GM19463 (cell line): Measurements from ENCODE around the gene NCSTN.
"Not testable (repeated sequence)": the region's sequence is repeated elsewhere in the genome, so short reads cannot be mapped to it uniquely, and the experiment has no call there.

Experiments used
- ATAC-seq: cut with Tn5 transposase; IDR thresholded peaks from one replicate; pipeline ENCODE4 v1.9.1; 2021; ENCODE audit warnings: mild to moderate bottlenecking, moderate library complexity; ENCODE audit not compliant: unreplicated experiment

NCSTN gene

DNA sequence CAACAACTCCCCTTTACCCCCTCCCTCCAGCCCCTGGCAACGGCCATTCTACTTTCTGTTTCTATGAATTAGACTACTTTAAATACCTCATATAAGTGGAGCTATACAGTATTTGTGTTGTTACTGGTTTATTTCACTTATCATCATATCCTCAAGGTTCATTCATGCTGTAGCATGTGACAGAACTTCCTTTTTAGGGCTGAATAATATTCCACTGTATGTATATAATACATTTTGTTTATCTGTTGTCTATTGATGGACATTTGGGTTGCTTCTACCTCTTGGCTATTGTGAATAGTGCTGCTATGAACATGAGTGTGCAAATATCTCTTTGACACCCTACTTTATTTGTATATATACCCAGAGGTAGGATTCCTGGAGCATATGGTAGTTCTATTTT lies 25.9 kb downstream of the NCSTN start:
- ATAC-seq: no peak

DNA sequence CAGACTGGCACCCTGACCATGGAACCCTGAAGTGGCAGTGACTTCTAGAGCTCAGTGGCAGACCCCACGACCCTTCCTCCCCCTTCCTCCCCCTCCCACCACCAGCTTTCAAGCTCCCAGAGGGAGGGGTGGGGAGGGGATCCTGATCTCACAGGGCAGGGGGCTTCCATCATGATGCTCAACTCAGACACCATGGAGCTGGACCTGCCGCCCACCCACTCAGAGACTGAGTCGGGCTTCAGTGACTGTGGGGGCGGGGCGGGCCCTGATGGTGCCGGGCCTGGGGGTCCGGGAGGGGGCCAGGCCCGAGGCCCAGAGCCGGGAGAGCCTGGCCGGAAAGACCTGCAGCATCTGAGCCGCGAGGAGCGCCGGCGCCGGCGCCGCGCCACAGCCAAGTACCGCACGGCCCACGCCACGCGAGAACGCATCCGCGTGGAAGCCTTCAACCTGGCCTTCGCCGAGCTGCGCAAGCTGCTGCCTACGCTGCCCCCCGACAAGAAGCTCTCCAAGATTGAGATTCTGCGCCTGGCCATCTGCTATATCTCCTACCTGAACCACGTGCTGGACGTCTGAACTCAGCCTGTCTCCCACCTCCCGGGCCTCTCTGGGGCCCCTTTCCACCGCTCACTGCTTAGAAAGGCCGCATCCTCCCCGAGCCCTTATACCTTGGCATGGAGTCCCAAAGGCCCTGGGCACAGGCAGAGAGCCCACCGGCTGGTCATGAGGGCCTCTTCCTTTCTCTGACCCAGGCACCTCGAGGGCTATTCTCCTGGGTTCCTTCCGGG lies 27.6 kb downstream of the NCSTN start:
- ATAC-seq: no peak

DNA sequence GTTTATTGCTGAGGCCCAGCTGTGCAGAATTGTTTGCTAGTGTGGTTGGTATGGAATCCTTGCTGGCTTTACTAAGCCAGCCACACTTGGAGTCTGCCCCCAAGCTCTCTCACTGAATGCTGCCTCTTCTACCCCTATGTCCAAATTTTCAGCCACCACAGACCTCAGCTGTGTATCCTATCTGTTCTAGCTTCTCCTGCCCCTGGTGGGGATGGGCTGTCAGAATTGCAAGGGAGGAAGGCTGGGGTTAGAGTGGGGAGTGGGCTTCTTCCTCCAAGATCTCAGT lies 28.1 kb downstream of the NCSTN start:
- ATAC-seq: no peak

DNA sequence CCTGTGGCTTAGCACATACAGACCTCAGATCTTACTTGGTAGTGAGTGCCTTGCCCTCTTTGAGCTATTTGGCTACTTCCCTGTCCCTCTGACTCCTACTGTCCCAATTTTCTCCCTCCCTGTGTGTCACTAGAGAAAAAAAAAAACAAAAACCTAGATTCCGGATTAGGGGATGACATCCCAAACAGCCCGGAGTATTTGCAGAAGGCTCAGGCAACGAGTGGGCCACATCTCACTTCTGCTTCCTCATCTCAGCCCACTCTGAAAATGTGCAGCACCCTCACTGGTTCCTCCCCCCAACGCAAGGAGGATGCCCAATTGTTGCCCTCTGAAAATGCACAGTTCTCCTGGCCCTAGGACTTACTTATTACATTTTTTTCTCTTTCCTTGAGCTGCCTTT lies 28.6 kb downstream of the NCSTN start:
- no peak for ATAC-seq

DNA sequence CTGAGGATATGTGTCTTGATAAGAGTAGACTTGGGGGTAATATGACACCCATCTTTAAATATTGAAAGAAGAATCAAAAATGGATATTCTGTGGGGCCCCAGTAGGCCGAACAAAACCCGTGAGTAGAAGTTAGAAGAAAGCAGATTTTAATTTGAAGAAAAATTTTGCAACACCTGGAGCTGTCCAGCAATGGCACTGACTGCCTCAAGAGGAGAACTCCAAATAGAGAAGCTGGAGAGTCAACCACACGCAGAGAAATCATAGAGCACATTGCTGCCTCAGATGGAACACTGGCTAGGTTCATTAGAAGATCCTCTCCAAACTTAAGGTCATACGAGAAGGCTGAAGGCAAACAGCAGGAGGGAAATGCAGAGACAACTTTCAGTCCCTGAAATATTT lies 30.5 kb downstream of the NCSTN start:
- no peak for ATAC-seq

DNA sequence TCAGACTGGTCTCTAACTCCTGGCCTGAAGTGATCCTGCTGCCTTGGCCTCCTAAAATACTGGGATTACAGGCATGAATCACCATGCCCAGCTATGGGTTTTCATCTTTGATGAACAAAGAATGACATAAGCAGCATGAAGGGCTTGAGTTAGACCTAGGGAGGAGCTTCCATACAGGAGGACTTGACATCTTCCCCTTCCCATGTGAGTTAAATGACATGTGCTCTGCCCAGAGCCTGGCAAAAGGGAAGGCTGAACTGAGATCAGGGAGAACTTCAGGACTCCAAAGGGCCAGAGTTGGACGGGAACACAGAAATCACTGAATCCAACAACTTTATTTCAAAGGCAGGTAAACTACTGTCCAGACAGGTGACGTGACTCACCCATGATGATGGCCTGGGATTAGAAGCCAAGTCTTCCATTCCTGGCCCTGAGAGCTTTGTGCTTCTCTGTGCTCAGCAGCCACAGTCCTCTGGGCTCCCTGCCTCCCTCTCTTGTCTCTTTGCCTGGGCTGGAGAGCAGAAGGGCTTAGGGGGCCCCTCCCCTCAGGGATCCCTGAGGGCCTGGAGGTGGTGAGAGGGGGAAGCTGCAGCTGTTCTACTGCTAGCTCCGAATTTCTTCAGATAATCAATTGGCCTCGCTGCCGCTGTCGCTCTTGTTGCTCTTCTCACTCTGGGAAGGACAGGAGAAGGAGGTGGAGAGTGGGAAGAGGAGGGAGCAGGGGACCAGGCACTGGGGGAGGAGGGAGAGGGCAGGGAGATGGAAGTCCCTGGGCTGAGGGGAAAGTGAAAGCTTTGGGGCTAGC lies 31.3 kb downstream of the NCSTN start:
- ATAC-seq: no peak

DNA sequence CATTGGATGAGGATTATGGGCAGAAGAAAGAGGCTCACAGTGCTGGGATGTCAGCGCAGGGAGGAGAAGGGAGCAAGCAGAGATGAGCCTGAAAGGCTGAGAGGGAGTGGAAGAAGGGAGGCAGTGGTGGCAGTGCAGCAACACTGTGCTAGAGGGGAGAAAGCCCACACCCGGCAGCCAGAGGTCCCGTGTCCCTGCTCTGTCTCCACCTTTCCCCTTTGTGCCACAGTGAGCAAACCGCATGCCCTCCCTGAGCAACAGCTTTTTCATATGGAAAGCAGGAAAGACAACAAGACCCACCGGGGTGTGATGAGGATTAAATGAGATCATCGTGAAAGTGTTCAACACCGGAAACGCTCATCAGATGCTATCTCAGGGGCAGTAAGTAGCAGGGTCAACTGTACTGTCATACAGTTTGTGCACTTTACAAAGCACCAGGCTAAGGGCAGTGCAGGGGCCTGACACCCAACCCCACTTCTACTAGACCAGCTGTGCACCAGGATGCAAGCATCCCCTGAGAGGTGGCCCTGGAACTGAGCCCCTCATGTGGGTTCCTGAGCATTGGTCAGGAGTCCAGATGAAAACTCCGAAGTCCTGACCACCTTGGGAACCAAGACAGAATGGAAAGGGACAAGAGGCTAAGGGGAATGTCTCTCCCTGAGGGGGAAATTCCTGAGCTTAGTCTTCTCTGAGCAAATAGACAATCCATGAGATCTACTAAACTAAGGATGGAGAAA lies 32.8 kb downstream of the NCSTN start:
- peak; percentile 58 for ATAC-seq

DNA sequence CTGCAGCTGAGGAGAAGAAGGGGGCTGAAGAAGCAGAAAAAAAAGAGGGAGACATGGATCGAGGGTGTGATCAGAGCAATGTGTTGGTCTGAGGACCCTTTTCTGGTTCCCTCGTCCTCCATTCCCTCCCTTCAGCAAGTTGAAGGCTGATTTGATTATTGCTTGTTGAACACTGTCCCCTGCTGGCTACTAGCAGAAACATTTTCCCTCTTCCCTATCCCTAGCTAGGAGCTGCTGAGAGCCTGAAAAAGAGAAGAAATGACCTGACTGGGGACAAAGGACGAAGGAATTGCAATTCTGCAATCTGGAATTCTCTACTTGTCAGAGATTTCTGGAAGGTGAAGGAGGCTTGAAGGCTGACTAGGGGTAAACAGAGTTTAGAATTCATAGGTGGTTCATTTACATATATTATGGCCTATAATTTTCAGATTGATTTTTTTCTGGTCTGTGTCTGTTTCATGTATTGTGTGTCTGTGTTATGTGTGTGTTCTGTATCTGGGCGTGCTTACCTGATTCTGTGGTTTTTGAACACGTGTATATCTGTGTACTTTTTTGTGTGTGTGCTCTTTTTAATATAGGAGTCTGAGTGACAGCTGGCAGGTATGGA lies 33.4 kb downstream of the NCSTN start:
- ATAC-seq: peak; percentile 63

DNA sequence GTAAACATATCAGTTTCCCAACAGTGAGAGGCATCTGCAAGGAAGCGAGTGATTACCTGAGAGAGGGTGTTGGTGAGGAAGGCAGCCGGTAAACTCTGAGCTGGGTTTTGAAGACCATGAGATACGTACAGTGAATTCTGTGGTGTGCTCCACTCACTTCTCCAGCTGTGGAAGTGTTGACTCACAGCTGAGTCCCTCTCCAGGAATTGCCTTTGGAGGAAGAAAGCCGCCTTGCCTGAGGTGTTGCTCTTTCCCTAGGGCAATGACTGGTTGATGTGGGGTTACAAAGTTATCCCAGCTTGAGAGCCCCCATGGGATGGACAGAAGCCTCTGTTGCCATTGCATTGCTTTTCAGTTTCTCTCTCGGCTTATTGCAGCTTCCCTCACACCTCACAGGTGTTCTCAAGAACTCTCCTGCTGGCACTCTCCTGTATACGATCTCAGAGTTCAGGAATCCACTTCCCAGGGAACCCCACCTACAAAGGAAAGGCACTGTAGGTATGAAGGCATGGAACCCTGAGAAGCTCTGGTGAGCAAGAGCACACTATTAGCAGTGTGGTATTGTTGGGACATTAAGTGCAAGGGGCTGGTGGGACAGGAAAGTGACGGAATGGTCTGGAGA lies 34.5 kb downstream of the NCSTN start:
- ATAC-seq: no peak

DNA sequence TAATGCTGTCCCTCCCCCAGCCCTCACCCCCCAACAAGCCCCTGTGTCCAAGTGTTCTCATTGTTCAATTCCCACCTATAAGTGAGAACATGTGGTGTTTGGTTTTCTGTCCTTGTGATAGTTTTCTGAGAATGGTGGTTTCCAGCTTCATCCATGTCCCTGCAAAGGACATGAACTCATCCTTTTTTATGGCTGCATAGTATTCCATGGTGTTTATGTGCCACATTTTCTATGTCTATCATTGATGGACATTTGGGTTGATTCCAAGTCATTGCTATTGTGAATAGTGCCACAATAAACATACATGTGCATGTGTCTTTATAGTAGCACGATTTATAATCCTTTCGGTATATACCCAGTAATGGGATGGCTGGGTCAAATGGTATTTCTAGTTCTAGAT lies 41.6 kb downstream of the NCSTN start:
- ATAC-seq: not testable (repeated sequence)

DNA sequence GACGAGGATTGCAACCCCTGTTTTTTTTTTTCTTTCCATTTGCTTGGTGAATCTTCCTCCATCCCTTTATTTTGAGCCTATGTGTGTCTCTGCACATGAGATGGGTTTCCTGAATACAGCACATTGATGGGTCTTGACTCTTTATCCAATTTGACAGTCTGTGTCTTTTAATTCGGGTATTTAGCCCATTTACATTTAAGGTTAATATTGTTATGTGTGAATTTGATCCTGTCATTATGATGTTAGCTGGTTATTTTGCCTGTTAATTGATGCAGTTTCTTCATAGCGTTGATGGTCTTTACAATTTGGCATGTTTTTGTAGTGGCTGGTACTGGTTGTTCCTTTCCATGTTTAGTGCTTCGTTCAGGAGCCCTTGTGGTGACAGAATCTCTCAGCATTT lies 45.2 kb downstream of the NCSTN start:
- ATAC-seq: not testable (repeated sequence)

DNA sequence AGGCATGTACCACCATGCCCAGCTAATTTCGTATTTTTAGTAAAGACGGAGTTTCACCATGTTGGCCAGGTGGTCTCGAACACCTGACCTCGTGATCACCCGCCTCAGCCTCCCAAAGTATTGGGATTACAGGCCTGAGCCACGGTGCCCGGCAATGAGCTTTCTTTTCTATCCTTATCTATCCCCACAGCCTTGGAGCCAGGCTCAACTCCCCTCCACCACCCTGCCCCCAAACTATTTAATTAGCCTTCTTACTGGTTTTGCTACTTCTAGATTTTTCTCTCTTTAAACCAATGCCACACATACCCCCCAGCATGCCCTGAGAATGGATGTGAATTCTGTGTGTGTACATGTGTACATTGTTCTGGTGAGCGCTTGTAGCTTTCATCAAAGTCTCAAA lies 51.5 kb downstream of the NCSTN start:
- ATAC-seq: no peak

DNA sequence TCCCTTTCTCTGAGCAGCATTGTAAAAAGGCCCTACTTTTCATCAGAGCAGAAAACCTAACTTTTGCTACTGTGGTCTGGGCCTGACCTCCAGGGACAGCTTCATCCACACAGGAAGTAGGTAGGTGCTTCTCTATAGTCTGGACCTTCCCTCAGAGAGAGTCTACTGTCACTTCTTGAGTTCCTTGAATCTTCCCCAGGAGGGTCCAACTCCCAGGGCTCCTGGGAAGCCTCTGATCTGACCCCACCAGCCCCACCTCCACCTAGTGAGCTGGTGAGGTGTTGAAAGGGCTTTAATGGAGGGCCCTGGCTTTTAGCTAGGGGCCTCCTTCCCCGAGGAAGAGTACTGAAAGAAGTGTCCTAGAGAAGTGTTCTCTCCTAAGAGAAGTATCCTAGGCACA lies 54.5 kb downstream of the NCSTN start:
- no peak for ATAC-seq

DNA sequence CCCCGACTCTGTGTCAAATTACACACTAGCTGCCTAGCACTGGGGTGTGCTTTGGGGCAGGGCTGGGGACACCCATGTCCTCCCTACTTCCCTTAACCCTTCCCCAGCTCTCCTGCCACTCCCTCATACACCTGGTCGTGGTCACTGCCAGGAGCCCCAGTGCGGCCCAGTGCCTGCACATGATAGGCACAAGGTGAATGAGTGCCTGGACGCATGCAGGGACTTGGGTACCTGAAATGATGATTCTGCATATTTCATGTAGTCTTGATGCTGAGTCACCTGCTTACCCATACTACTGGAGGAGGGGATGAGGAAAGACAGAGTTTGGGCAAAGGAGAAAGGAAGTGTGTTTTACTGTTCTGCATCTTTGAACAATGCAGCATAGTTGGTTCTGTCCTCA lies 55.6 kb downstream of the NCSTN start:
- no peak for ATAC-seq

DNA sequence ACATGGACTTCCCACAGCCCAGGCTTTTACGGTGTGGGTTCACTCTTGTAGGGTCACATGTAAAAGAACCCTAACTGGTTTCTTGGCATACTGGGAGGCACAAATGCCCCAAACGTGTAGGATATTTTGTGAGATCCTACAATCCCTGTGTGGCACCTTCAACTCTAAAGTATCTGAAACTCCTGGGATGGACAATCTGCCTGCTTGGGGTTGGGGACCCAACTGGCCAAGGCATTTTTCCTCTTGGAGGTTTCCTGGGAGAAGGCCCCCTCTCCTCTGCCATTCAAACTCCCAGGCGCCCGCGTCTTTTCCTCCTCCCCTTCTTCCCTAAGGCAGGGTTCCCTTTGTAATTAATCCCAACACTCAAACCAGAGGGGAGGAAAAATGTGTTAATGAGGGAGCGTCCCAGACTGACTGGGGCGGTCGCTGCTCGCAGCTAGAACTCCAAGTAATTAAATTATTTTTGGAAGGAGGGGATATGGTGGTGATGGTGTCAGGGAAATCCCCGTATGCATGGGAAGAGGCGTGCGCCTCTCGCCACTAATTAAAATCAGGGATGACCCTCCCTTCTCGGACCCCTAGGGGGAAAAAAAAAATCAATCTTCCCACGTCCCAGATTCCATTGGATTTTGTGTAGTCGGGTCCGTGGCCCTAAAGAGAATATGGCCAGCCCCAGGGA lies 56.5 kb downstream of the NCSTN start:
- no peak for ATAC-seq

DNA sequence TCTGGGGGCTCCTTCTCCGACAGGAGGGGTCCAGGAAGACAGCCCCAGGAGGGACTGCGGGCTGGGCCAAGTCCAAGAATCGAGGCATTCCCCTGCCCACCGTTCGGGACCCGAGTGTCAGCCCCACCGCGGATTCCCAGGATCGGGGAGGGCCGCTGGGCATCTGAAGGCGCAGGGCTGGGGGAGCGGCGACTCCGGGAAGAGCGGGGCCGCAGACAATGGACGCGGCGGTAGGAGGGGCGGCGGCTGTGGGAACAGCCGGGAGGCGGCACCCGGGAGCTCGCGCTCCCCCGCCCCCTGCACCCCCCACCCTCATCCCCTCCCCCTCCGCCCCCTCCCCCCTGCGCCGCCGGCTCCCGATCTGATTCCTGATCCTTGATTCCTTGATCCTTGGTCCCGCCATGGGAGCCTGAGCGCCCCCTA lies 57.1 kb downstream of the NCSTN start, which contains the start of gene VANGL2:
VANGL2 (plus strand) TSS at position 342 of the 423 bp plus-strand sequence. CDS start 15,274 bp downstream, outside the sequence.
- no peak for ATAC-seq

DNA sequence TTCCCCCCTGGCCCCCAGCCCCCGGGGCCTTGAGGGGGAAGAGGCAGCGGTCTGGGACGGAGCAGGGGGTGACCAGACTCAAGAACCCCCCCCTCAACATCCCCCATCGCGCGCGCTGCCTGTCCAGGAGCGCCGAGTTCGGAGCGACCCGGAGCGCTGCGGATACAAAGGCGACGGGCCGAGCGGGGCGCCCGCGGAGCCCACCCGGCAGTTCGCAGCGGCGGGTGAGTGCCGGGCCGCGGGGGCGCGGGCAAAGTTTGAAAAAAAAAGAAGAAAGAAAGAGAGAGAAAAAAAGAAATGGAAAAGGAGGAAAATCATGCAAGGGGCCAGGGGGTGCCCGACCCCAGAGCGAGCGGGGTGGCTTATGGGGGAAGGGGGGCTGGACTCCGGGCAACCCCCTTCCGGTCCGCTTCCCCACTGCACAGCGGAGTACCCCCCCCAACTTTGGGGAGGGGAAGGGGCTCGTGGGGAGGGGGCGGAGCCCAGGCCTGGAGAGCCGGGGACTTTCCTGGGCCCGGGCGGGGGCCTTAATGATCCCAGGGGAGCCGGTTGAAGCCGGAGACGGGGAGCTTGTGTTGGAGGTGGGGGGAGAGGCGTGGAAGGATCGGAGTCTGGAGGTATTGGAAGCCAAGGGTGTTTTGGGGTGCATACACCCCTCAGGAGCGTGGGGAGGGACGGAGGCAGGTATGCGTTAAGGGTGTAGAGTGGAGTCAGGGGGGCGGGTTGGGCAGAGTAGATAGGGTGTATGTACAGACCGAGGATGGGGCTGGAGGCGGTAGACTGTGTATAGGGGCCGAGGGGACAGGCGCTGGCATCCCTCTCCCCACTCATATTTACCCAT lies 57.7 kb downstream of the NCSTN start:
- no peak for ATAC-seq

DNA sequence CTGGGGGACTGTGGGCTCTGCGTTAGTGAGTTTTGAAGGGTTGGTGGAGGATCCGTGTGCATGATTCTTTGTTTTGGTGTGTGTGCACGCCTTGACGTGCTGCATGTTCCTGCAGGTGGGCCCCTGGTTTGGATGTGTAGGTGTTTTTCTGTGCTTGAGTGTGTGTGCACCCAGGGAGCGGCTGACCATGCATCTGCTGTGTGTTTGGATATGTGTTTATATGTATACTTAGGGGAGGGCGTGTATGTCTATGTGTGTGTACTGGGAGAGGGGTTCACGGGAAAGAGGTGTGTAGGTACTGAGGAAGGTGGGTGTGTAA lies 58.3 kb downstream of the NCSTN start:
- no peak for ATAC-seq

DNA sequence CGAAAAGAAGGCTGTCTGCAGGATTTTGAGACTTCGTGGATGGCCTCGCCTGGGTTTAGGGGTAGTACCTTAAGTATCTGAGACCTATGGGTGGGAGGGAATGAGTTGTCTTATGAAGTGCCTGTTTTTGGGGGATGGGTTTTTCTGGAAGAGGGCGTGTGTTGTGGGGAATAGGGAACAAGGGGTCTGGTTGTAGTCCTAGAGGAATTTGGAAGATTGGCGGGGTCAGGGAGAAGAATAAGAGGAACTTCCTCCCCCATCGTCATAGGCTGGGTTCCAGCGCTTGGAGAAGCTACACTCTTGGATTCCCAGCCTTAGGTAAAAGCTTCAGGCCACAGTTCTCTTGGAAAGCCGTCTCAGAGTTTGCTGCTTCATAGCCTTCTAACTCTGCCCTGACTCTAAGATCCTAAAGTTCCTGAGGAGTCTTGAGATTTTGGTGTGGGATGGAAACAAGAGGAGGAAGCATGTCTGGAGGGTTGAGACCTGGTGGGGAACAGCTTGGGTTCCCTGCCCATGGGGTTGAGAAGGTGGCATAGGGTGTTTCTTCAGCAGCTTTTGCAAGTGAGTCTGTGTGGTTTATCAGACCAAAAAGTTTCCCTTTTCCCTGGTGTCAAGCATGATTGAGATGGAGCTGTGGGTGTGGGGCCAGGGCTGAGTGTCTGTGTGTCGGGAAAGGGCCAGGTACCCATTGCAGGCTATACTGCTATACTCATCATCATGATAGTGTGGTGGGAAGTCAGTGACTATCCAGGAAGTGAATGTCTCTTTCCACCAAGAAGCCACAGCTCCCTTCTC lies 59.0 kb downstream of the NCSTN start:
- ATAC-seq: no peak
